DMS153 (cell line): Measurements from ENCODE around the gene SYT4.
"Not testable (repeated sequence)": the region's sequence is repeated elsewhere in the genome, so short reads cannot be mapped to it uniquely, and the experiment has no call there.

Experiments
- DNase-seq: peaks from one replicate; lab custom pipeline; 2025; lab: John Stamatoyannopoulos, UW

Gene SYT4

GRCh38 chr18:43277164-43277600, at the start of gene SYT4:
SYT4 (minus strand) TSS chr18:43277490; CDS start chr18:43277281, 209 bp downstream.
- peak; percentile 60 for DNase-seq

- DNase-seq, result no peak
Measured at GRCh38 chr18:43322132-43322531, 44.8 kb upstream of the SYT4 start.

GRCh38 chr18:43314941-43315340, 37.7 kb upstream of the SYT4 start:
- no peak for DNase-seq

GRCh38 chr18:43312891-43313290, 35.6 kb upstream of the SYT4 start:
- no peak for DNase-seq

- DNase-seq, result no peak
Measured at GRCh38 chr18:43310239-43310638, 32.9 kb upstream of the SYT4 start.

GRCh38 chr18:43303376-43303775, 26.1 kb upstream of the SYT4 start:
- DNase-seq, result no peak

- not testable (repeated sequence) for DNase-seq
Measured at GRCh38 chr18:43286187-43286586, 8.9 kb upstream of the SYT4 start.

- no peak for DNase-seq
Measured at GRCh38 chr18:43283299-43283698, 6.0 kb upstream of the SYT4 start.

- peak; percentile 97 for DNase-seq
Measured at GRCh38 chr18:43279015-43279744, 1.9 kb upstream of the SYT4 start.

GRCh38 chr18:43278355-43278754, 1.1 kb upstream of the SYT4 start:
- DNase-seq, result no peak

GRCh38 chr18:43276491-43276890, 799 bp downstream of the SYT4 start:
- no peak for DNase-seq

- no peak for DNase-seq
Measured at GRCh38 chr18:43275546-43275945, 1.7 kb downstream of the SYT4 start.

- DNase-seq, result no peak
Measured at GRCh38 chr18:43274526-43274925, 2.8 kb downstream of the SYT4 start.

- DNase-seq, result no peak
Measured at GRCh38 chr18:43271593-43272432, 5.5 kb downstream of the SYT4 start.

GRCh38 chr18:43267818-43268217, 9.5 kb downstream of the SYT4 start:
- DNase-seq, result no peak

GRCh38 chr18:43265465-43265864, 11.8 kb downstream of the SYT4 start:
- no peak for DNase-seq

GRCh38 chr18:43248610-43249249, 28.6 kb downstream of the SYT4 start:
- no peak for DNase-seq

GRCh38 chr18:43247944-43248343, 29.3 kb downstream of the SYT4 start:
- DNase-seq, result no peak

- no peak for DNase-seq
Measured at GRCh38 chr18:43238429-43238828, 38.9 kb downstream of the SYT4 start.

- DNase-seq, result no peak
Measured at GRCh38 chr18:43236921-43237320, 40.4 kb downstream of the SYT4 start.

GRCh38 chr18:43234889-43235288, 42.4 kb downstream of the SYT4 start:
- no peak for DNase-seq

GRCh38 chr18:43222501-43222900, 54.8 kb downstream of the SYT4 start:
- no peak for DNase-seq

GRCh38 chr18:43220691-43221090, 56.6 kb downstream of the SYT4 start:
- no peak for DNase-seq
